ENCODE results near the gene NPC1L1.

GRCh38 chr7:44484482-44485313 lies 56.4 kb downstream of the NPC1L1 start:
- TF ChIP-seq IKZF3 (tag by site-specific recombination; IDR thresholded peaks at IDR 0.05) (no peak), ZNF416 (tag by site-specific recombination; IDR thresholded peaks at IDR 0.05) (no peak), CTCF (tag by site-specific recombination; IDR thresholded peaks at IDR 0.05) (no peak), ZBTB11 (tag by site-specific recombination; conservative IDR thresholded peaks at IDR 0.05; ENCODE audit: low read depth) (no peak), YY1 (tag by site-specific recombination; IDR thresholded peaks at IDR 0.05) (no peak), ZNF645 (tag by site-specific recombination; IDR thresholded peaks at IDR 0.05) (no peak), ZNF114 (tag by site-specific recombination; IDR thresholded peaks at IDR 0.05) (no peak), REST (tag by site-specific recombination; IDR thresholded peaks at IDR 0.05) (no peak), ZSCAN30 (tag by site-specific recombination; IDR thresholded peaks at IDR 0.05) (no peak), ZNF157 (tag by site-specific recombination; IDR thresholded peaks at IDR 0.05) (no peak), ZBTB7A (tag by site-specific recombination; IDR thresholded peaks at IDR 0.05; ENCODE audit: low read depth) (no peak), SETDB1 (IDR thresholded peaks at IDR 0.05; ENCODE audit: insufficient read length, low read length) (no peak), PRDM10 (tag by site-specific recombination; IDR thresholded peaks at IDR 0.05) (no peak)

Measured in HEK293 (cell line).